ENCODE results near the gene DGCR2. TPM values are rescaled to one million over a fixed set of nuclear protein-coding genes. Genes with fewer than 3 reads are reported as not detected.
"Not testable (repeated sequence)": the region's sequence is repeated elsewhere in the genome, so short reads cannot be mapped to it uniquely, and the experiment has no call there.

The DGCR2 gene
- polyA plus RNA-seq, 1 donor from 2014 or later, result 67.1 TPM

- Histone ChIP-seq H3K9me2 (ENCODE audit: insufficient read depth, low read length) (no peaks in the 10 kb centered on the region), H3K27me3 (ENCODE audit: insufficient read depth, low read depth, low read length) (no peaks in the 10 kb centered on the region), H3K9me3 (ENCODE audit: low read length) (no peaks in the 10 kb centered on the region), H3K79me2 (replicated peaks; ENCODE audit: insufficient read depth, low read length) (no peaks in the 10 kb centered on the region), H3K4me2 (ENCODE audit: low read length) (no peak overlapping the region), H3K9ac (ENCODE audit: low read length) (no peak overlapping the region), H2AFZ (ENCODE audit: low read depth, low read length) (no peak overlapping the region), H4K20me1 (ENCODE audit: insufficient read depth) (no peaks in the 10 kb centered on the region), H3F3A (ENCODE audit: insufficient read depth, low read length, poor library complexity, severe bottlenecking) (no peaks in the 10 kb centered on the region), H3K27ac (ENCODE audit: low read length) (no peak overlapping the region), H3K36me3 (ENCODE audit: insufficient read depth, low read length) (peaks cover 9% of the 10 kb centered on the region), H3K4me3 (ENCODE audit: low read length) (no peak overlapping the region)
- TF ChIP-seq EP300 (conservative IDR thresholded peaks at IDR 0.05; ENCODE audit: poor library complexity, severe bottlenecking), result no peak
- TF ChIP-seq, protein P1, sequence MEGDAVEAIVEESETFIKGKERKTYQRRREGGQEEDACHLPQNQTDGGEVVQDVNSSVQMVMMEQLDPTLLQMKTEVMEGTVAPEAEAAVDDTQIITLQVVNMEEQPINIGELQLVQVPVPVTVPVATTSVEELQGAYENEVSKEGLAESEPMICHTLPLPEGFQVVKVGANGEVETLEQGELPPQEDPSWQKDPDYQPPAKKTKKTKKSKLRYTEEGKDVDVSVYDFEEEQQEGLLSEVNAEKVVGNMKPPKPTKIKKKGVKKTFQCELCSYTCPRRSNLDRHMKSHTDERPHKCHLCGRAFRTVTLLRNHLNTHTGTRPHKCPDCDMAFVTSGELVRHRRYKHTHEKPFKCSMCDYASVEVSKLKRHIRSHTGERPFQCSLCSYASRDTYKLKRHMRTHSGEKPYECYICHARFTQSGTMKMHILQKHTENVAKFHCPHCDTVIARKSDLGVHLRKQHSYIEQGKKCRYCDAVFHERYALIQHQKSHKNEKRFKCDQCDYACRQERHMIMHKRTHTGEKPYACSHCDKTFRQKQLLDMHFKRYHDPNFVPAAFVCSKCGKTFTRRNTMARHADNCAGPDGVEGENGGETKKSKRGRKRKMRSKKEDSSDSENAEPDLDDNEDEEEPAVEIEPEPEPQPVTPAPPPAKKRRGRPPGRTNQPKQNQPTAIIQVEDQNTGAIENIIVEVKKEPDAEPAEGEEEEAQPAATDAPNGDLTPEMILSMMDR (IDR thresholded peaks at IDR 0.05; ENCODE audit: poor library complexity, severe bottlenecking), result peak; percentile 25
Observed at GRCh38 chr22:19085233-19085718, 36.9 kb downstream of the DGCR2 start.

GRCh38 chr22:19084586-19084985 is 37.6 kb downstream of the DGCR2 start:
- H3F3A ChIP-seq (ENCODE audit: insufficient read depth, low read length, poor library complexity, severe bottlenecking); H3K9ac ChIP-seq (ENCODE audit: low read length); H3K27ac ChIP-seq (ENCODE audit: low read length); H3K36me3 ChIP-seq (ENCODE audit: insufficient read depth, low read length); H2AFZ ChIP-seq (ENCODE audit: low read depth, low read length); H3K4me3 ChIP-seq (ENCODE audit: low read length); H3K27me3 ChIP-seq (ENCODE audit: insufficient read depth, low read depth, low read length); H3K79me2 ChIP-seq (replicated peaks; ENCODE audit: insufficient read depth, low read length); H3K9me2 ChIP-seq (ENCODE audit: insufficient read depth, low read length); H4K20me1 ChIP-seq (ENCODE audit: insufficient read depth); H3K4me2 ChIP-seq (ENCODE audit: low read length); H3K9me3 ChIP-seq (ENCODE audit: low read length): not testable (repeated sequence)

GRCh38 chr22:19084126-19084525 is 38.1 kb downstream of the DGCR2 start:
- not testable (repeated sequence) for H4K20me1 ChIP-seq (ENCODE audit: insufficient read depth); H3K27me3 ChIP-seq (ENCODE audit: insufficient read depth, low read depth, low read length); H2AFZ ChIP-seq (ENCODE audit: low read depth, low read length); H3K27ac ChIP-seq (ENCODE audit: low read length); H3K79me2 ChIP-seq (replicated peaks; ENCODE audit: insufficient read depth, low read length); H3K9me3 ChIP-seq (ENCODE audit: low read length); H3K4me2 ChIP-seq (ENCODE audit: low read length); H3K4me3 ChIP-seq (ENCODE audit: low read length); H3F3A ChIP-seq (ENCODE audit: insufficient read depth, low read length, poor library complexity, severe bottlenecking); H3K9me2 ChIP-seq (ENCODE audit: insufficient read depth, low read length); H3K36me3 ChIP-seq (ENCODE audit: insufficient read depth, low read length); H3K9ac ChIP-seq (ENCODE audit: low read length)

DNA sequence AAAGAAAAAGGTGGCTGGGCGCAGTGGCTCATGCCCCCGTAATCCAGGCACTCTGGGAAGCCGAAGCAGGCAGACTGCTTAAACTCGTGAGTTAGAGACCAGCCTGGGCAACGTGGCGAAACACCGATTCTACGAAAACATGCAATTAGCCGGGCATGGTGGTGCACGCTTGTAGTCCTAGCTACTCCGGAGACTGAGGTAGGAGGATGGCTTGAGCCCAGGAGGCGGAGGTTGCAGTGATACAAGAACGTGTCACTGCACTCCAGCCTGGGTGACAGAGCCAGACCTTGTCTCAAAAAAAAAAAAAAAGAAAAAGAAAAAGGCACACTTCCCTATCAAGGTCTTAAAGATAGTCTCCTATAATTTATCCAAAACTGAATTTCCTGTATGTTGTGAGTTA is 39.4 kb downstream of the DGCR2 start:
- Histone ChIP-seq H3F3A (ENCODE audit: insufficient read depth, low read length, poor library complexity, severe bottlenecking) (no peaks in the 10 kb centered on the region), H4K20me1 (ENCODE audit: insufficient read depth) (no peaks in the 10 kb centered on the region), H3K9ac (ENCODE audit: low read length) (no peak overlapping the region), H3K79me2 (replicated peaks; ENCODE audit: insufficient read depth, low read length) (no peaks in the 10 kb centered on the region), H3K4me2 (ENCODE audit: low read length) (no peak overlapping the region), H2AFZ (ENCODE audit: low read depth, low read length) (no peak overlapping the region), H3K27ac (ENCODE audit: low read length) (no peak overlapping the region), H3K4me3 (ENCODE audit: low read length) (no peak overlapping the region), H3K36me3 (ENCODE audit: insufficient read depth, low read length) (no peaks in the 10 kb centered on the region), H3K9me2 (ENCODE audit: insufficient read depth, low read length) (no peaks in the 10 kb centered on the region), H3K9me3 (ENCODE audit: low read length) (no peaks in the 10 kb centered on the region), H3K27me3 (ENCODE audit: insufficient read depth, low read depth, low read length) (no peaks in the 10 kb centered on the region)
- TF ChIP-seq TAF1 (IDR thresholded peaks at IDR 0.05; ENCODE audit: low read depth) (no peak), POLR2AphosphoS5 (IDR thresholded peaks at IDR 0.05) (no peak), EZH2 (IDR thresholded peaks at IDR 0.05; ENCODE audit: borderline replicate concordance, insufficient read depth, low read length, poor library complexity, severe bottlenecking) (no peak), RAD21 (conservative IDR thresholded peaks at IDR 0.05) (no peak), SMC3 (conservative IDR thresholded peaks at IDR 0.05; ENCODE audit: poor library complexity) (no peak), EP300 (conservative IDR thresholded peaks at IDR 0.05; ENCODE audit: poor library complexity, severe bottlenecking) (no peak), MXI1 (conservative IDR thresholded peaks at IDR 0.05; ENCODE audit: poor library complexity, severe bottlenecking) (no peak), REST (IDR thresholded peaks at IDR 0.05; ENCODE audit: borderline replicate concordance) (no peak)
- TF ChIP-seq, protein P1 (IDR thresholded peaks at IDR 0.05; ENCODE audit: poor library complexity, severe bottlenecking), result no peak
